Limb (tissue), 2 donors: ENCODE measurements around the gene TPSAB1.
"Not testable (repeated sequence)": the region's sequence is repeated elsewhere in the genome, so short reads cannot be mapped to it uniquely, and the experiment has no call there.

ENCODE experiments used
- DNase-seq, 2 donors: peaks; one replicate each; pipeline ENCODE4 v3.0.0-alpha.2; 2016; ENCODE audit errors: extremely low spot score in 2 of 2

Gene TPSAB1

DNA sequence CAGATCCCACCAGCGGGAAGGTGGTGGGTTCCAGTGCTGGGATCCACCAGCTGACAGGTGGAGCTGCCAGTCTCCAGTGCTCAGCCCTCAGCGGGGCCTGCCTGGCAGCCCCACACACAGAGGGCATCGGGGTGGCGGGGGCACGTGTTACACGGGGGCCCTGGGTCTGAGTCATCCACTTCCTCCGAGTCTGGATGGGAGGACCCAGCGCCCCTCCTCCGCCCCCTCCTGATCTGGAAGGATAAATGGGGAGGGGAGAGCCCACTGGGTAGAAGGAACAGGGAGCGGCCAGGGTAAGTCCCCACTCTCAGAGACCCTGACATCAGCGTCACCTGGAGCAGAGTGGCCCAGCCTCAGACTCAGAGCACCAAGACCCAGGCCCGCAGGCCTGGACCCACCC lies at the start of gene TPSAB1:
Gene TPSAB1, plus strand, starts transcription at position 270 of the 400 bp plus-strand sequence. CDS start 234 bp downstream, outside the sequence.
- DNase-seq, result not testable (repeated sequence)

DNA sequence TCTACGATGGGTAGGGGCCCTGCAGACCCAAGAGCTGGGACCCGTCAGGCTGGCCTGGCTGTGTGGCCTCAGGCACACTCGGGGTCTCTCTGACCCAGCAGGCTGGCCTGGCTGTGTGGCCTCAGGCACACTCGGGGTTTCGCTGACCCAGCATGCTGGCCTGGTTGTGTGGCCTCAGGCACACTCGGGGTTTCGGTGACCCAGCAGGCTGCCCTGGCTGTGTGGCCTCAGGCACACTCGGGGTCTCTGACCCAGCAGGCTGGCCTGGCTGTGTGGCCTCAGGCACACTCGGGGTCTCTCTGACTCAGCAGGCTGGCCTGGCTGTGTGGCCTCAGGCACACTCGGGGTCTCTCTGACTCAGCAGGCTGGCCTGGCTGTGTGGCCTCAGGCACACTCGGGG lies 49.7 kb upstream of the TPSAB1 start:
- not testable (repeated sequence) for DNase-seq

DNA sequence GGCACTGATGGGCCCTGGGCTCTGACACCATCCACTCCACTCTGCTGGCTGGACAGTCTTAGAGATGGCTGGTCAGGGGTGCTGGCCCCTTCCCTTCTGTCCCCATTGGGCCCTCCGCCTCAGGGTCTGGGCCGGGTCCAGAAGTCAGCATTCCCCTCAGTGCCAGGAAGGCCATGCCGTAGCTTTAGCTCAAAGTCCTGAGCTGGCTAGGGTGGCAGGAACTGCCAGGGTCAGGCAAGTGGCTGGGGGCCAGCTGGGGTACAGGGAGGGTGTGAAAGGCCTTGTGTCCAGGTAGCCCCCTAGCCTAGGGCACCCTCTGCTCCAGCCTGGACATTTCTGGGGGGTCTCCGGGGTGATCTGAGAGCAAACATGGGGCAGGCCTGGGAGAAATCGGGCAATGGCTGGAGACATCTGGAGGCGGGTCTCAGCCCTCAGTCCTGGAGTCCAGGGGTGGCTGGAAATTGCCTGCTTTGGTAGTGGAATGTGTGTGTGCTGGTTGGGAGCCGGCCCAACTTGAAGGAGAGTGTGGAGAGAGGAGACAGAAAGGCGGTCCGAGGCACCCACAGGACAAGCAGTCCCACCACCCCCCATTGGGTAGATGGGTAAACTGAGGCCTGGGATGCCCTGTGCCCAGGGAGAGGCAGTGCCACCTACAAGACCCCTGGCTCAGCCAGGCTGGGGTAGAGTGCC lies 48.0 kb upstream of the TPSAB1 start:
- DNase-seq, result no peak

DNA sequence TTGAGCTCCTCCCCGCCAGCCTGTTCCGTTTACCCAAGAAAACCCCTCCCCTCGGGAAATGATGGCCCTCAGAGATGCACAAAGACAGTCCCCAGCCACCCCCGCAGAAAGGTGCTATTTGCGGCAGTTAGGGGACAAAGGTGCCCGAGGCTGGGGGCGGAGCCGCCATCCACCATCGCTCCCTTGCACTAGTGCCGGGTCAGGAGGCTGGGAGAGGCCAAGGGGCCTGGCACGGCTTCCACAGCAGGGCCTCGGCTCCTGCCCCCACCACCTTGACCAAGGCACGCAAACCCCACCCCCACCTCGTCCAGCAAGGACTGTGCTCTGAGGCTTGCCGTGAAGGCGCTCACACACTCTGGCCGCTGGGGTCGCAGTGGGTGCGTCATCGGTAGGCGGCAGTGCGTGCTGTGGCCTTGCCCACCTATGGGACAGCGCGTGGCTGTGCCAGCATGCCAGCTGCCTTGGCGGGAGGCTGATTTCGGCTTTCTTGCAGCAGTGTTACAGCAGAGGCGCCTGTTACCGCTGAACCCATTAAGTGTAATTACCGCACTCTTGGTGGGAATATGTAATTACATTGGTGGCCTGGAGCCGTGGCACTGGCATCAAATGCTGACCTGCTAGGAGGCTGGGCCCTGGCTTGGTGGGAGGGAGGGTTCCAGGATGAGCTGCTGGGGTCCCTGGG lies 47.2 kb upstream of the TPSAB1 start:
- no peak for DNase-seq

DNA sequence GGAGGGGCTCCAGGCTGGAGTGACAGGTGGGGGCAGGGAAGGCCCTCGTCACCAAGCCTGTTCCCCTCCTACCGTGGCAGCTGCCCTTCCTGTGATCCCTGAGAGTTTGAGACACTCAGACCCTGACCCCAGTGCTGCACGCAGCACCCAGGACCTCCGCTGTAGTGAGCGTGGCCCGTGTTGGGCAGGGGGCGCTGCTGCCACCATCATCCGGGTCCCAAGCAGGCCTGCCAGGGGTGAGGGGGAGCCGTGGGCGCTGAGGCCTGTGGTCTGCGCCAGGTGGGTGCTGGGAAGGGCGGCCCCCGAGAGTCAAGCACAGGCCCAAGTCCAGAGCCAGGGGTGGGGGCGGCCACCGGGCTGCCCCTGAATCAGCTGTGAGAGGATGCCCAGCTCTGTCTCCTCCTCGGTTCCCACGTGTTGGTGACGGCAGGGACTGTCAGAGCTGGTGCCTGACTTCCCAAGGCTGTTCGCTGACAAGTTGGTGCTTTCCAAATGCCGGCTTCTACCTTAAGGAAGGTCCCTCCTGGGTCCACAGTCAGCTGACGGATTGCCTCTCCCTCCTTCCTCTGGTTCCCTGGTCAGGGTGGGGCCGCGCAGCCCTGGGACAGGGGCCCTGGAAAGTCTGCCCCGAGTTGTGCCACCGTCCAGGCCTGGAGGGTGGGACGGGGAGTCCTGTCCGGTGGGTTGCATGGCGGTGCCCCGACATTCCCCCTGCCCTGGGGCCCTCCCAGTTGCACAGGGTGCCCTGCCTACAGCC lies 46.5 kb upstream of the TPSAB1 start:
- no peak for DNase-seq

DNA sequence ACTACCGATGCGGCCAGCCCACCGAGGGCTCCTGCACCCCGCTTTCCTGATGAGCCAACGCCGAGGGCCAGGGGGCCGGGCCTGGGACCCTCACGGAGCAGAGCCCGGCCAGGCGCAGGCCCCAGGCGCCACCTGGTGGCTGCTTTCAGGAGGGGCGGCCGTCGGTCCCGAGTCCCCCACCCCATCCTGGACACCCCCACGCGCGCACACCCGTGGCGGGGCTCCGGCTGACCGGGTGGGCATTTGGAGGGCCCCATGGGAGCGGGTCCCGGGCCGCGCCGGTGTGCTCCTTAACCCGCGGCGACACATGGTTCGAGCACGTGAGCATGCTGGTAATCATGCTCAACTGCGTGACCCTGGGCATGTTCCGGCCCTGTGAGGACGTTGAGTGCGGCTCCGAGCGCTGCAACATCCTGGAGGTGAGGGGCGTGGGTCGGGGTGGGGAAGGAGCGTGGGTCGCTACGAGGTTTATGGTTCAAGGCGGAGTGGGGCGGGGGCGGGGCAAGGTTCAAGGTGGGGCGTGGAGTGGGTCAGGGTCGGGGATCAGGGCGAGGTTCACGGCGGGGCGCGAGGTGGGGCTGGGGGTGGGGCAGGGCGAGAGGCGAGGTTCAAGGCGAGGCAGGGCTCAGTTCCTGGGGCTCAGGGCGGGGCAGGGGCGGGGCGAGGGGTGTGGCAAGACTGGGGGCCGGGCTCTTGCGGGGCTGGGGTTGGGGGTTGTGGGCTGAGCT lies 45.7 kb upstream of the TPSAB1 start:
- DNase-seq, result peak in 1 of 2 donors; percentile 72

DNA sequence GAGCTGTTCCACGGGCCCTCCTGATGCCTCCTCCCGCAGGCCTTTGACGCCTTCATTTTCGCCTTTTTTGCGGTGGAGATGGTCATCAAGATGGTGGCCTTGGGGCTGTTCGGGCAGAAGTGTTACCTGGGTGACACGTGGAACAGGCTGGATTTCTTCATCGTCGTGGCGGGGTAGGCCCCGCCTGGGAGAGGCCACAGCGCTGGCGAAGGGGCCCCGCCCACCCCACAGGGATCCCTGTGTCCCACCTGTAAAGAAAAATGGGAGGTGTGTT lies 45.2 kb upstream of the TPSAB1 start:
- DNase-seq, result no peak

DNA sequence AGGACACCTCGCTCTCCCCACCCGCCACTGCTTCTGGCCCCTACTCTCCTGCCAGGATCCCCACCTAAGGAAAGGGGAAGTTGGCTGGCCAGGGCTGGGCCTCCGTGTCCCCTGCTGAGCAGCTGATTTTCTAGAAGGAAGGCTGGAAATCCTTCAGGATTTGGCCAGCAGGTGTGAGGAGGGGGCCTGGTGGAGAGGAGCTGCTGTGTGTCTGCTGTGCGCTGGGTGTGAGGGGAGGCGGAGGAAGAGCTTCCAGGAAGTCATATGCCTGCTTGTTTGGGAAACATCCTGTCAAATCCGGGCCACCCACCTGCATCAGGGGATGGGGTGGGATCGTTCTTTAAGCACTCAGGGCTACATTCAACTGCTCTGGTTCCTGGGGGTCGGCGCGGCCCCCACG lies 44.0 kb upstream of the TPSAB1 start:
- no peak for DNase-seq

DNA sequence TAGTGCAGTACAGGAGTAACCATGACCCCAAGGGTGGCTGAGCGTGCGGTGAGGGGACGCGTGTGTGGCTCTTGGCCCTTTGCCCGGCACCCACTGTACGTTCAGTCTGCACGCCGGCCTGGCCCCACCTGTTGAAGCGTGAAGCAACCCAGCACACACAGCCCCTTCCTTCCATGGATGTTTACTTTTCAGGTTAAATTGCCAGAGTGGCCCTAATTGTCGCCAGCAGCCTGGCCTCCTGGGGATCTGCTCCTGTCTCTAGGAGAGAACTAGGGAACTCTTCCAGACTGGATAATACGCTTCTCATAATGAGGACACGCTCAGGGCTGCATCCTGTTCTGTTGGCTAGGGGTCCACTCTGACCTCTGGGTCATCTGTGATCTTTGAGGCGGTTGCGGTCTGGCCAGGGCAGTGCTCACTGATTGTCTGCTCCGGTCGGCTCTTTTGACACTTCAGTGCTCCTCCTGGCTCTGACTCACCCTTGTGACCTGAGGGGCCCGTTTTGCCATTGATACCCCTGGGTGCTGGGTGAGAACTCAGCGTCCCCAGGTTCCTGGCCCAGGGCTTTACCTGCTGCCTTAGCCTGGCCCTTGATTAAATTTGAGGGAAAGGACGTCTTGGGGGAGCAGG lies 43.2 kb upstream of the TPSAB1 start:
- DNase-seq, result no peak

DNA sequence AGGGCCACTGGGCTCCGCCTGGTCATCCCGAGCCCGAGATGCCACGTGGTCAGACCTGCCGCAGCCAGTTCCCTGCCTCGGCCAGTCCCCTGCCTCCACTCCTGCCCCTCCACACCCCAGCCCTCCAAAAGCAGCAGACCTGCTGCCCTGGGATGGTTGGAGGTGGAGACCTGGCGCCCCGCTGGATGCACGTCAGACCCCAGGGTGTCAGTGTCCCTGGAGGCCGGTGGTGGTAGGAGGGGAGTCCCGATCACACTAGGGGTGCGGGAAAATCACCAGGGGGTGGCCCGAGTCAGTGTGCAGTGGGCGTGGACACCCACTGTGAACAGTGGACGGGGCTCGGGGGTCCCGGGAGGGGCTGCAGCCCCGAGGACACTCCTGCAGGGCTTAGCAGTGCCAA lies 42.3 kb upstream of the TPSAB1 start:
- DNase-seq, result no peak

DNA sequence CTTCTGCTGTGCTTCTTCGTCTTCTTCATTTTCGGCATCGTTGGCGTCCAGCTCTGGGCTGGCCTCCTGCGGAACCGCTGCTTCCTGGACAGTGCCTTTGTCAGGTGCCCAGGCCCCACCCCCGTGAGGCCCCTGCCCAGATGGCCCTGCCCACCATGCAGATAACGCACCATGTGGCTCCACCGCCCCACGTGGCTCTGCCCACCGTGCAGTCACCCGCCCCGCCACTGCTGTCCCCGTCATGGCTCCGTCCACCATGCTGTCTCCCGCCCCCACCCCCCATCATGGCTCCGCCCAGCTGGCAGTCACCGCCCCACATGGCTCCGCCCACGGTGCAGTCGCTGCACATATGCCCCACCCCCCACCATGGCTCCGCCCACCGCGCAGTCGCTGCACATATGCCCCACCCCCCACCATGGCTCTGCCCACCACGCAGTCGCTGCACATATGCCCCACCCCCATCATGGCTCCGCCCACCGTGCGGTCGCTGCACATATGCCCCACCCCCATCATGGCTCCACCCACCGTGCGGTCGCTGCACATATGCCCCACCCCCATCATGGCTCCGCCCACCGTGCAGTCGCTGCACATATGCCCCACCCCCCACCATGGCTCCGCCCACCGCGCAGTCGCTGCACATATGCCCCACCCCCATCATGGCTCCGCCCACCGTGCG lies 41.7 kb upstream of the TPSAB1 start:
- not testable (repeated sequence) for DNase-seq

DNA sequence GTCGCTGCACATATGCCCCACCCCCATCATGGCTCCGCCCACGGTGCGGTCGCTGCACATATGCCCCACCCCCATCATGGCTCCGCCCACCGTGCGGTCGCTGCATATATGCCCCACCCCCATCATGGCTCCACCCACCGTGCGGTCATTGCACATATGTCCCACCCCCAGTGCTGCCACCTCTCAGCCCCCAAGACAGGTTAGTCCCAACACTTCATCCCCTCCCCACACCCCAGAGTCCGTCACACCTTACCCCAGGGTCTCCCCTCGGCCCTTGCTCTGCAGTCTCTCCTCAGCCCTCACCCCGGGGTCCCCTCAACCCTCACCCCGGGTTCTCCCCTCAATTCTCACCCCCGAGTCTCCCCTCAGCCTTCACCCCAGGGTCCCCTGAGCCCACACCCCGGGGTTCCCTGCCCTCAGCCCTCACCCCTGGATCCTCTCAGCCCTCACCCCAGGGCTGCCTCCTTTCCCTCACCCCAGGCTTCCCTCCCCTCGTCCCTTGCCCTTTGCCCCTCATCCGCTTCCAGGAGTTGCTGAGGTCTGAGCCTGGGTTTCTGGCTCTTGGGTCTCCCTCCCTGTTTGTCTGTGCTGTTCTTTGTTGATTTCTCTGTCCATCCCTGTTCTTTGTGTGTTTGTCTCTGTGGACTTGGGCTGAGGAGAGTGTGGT lies 41.0 kb upstream of the TPSAB1 start:
- DNase-seq, result no peak

DNA sequence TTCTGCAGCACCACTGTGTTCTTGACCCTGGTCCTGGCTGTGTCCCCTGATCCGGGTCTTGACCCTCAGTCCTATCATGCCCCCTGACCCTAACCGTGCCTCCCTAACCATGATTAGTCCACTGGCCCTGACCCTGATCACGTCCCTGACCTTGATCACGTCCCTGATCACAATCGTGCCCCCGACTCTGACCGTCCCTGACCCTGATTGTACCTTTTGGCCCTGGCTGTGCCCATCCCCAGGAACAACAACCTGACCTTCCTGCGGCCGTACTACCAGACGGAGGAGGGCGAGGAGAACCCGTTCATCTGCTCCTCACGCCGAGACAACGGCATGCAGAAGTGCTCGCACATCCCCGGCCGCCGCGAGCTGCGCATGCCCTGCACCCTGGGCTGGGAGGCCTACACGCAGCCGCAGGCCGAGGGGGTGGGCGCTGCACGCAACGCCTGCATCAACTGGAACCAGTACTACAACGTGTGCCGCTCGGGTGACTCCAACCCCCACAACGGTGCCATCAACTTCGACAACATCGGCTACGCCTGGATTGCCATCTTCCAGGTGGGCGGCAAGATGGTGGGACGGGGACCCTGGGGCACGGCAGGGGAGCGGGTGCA lies 40.4 kb upstream of the TPSAB1 start:
- no peak for DNase-seq

DNA sequence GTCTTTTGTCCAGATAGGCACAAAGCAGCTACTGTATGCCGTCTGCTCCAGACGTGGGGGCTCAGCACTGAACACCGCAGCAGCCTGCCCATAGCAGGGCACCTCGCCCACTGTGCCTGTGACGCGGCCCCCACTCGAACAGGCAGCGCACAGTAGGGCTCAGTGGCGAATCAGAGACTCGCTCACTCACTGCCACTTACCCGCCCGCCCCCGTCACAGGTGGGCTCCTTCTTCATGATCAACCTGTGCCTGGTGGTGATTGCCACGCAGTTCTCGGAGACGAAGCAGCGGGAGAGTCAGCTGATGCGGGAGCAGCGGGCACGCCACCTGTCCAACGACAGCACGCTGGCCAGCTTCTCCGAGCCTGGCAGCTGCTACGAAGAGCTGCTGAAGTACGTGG lies 39.1 kb upstream of the TPSAB1 start:
- DNase-seq, result no peak

DNA sequence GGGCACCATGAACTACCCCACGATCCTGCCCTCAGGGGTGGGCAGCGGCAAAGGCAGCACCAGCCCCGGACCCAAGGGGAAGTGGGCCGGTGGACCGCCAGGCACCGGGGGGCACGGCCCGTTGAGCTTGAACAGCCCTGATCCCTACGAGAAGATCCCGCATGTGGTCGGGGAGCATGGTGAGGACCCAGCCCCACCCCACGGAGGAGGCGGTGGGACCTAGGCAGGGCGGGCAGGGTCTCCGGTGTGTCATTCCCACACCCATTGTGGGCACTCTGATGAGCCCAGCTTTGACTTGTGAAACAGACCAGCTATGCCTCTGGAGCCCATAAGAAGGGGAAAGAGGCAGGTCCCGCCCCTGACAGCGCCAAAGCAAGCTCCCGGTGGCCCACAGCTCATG lies 38.2 kb upstream of the TPSAB1 start:
- no peak for DNase-seq

DNA sequence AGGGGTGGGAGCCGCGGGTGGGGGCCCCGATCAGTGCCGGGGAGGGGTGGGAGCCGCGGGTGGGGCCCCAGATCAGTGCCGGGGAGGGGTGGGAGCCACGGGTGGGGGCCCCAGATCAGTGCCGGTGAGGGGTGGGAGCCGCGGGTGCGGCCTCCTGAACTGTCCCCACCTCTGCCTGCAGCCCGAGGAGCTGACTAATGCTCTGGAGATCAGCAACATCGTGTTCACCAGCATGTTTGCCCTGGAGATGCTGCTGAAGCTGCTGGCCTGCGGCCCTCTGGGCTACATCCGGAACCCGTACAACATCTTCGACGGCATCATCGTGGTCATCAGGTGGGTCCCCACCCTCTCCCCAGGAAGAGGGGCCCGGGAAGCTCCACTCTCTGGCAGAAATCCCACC lies 35.6 kb upstream of the TPSAB1 start:
- no peak for DNase-seq

DNA sequence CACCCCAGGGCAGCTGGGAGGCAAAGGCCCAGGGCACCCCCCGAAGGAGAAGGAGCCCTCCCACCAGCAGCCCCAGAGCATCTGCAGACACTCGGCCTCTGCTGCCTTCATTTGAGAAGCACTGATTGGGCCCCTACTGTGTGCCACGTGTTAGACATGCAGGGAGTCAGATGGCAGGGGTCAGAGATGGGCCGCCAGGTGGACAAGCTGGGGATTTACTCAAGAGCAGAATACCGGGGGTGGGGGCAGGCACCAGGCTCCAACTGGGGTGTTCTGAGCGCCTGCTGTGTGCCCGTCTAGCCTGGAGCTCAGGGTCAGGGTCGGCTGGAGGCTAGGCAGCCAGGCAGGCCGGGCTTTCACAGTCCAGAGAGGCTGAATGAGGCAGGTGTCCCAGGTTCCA lies 34.2 kb upstream of the TPSAB1 start:
- no peak for DNase-seq

DNA sequence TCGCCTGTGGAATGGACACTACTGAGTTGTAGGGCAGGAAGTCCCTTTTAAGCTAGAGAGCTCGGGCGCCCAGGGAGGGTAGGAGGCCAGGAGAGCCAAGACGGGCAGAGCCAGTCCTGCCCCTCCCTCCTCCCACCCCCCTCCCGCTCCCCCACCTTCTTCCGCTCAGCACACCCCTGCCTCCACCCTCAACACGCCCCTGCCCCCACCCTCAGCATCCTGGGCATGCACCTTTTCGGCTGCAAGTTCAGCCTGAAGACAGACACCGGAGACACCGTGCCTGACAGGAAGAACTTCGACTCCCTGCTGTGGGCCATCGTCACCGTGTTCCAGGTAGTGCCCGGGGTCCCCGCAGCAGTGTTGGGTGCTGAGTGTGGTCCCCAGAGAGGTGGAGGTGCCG lies 33.7 kb upstream of the TPSAB1 start:
- no peak for DNase-seq

DNA sequence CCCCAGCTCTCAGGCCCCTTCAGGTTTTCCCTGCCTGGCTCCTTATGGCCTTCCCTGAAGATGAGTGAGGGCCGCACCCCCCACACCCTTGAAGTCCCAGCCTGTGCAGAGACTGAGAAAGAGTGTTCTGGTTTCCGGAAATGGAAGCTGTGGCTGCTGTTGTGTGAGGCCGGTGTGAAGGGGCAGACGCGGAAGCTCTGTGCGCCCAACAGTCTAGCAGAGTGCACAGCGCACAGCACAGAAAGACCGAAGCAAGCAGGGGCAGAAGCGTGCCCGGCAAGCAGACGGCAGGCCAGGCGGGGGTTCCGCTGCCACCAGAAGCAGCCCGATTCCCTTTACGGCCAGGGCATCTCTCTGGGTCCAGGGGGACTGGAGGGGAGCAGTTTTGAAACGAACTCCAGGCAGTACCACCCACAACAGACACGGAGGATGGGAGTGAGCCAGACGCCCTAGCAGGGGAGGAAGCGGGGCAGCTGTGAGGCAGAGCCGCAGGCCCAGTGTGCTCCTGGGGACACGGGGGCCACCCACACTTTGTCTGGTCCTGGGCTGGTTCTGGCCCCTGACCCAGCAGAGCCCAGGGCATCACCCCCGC lies 32.2 kb upstream of the TPSAB1 start:
- no peak for DNase-seq

DNA sequence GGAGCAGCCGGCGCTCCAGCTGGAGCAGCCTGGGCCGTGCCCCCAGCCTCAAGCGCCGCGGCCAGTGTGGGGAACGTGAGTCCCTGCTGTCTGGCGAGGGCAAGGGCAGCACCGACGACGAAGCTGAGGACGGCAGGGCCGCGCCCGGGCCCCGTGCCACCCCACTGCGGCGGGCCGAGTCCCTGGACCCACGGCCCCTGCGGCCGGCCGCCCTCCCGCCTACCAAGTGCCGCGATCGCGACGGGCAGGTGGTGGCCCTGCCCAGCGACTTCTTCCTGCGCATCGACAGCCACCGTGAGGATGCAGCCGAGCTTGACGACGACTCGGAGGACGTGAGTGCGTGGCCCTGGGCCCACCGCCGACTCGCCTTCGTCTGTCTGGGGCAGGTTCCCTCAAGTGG lies 31.4 kb upstream of the TPSAB1 start:
- no peak for DNase-seq
